T-cell (primary cell): ENCODE measurements around the gene STH. TPM values are rescaled to one million over a fixed set of nuclear protein-coding genes. Genes with fewer than 3 reads are reported as not detected.
"Not testable (repeated sequence)": the region's sequence is repeated elsewhere in the genome, so short reads cannot be mapped to it uniquely, and the experiment has no call there.

Experiments used
- ATAC-seq, 4 experiments: fragments of 200-7000 bp in 3 of 4; fragments of 150-1000 bp in 1 of 4; cut with Tn5 transposase; replicated peaks in 1 of 4; 1 replicate in 3 of 4; 2 replicates in 1 of 4; pipeline ENCODE4 v1.10.0; 2021; ENCODE audit warnings: moderate library complexity in 3 of 4, mild to moderate bottlenecking in 2 of 4, moderate number of reproducible peaks in 1 of 4
- CTCF ChIA-PET, 2 donors: fragments of 300-600 bp; sonication (Branson Sonifier 250); formaldehyde crosslinking; loops; one replicate each; lab custom pipeline; 2022; ENCODE audit warnings: antibody characterized with exemption in 2 of 2; lab: Charles Lee
- POLR2A ChIA-PET, 2 donors: fragments of 300-600 bp; sonication (Branson Sonifier 250); formaldehyde crosslinking; loops; one replicate each; lab custom pipeline; 2022; ENCODE audit warnings: antibody characterized with exemption in 2 of 2; lab: Charles Lee
- DNase-seq, 35 experiments: peaks; one replicate each; pipeline versions ENCODE4 v3.0.0 to v3.0.0-alpha.2; 2013 to 2023
- H3K27ac ChIP-seq: one replicate; pipeline ENCODE4 v1.5.1; 2013; ENCODE audit warnings: low read length
- H3K27me3 ChIP-seq, 2 experiments: replicated peaks in 1 of 2; 1 replicate in 1 of 2; 2 replicates in 1 of 2; pipeline versions ENCODE4 v1.6.1 to v1.7.0; 2013; ENCODE audit warnings: low read length in 1 of 2, mixed read lengths in 1 of 2; ENCODE audit not compliant: control insufficient read depth in 2 of 2, insufficient read depth in 2 of 2; ENCODE audit errors: extremely low read depth in 1 of 2
- H3K36me3 ChIP-seq, 2 donors: 1 replicate in 1 of 2; 2 replicates in 1 of 2; pipeline versions ENCODE4 v1.6.1 to v1.7.0; 2013; ENCODE audit warnings: low read length in 1 of 2; ENCODE audit not compliant: control insufficient read depth in 2 of 2, insufficient read depth in 1 of 2; ENCODE audit errors: extremely low read depth in 1 of 2
- H3K4me1 ChIP-seq, 2 experiments: 1 replicate in 1 of 2; 2 replicates in 1 of 2; pipeline versions ENCODE4 v1.6.1 to v1.7.0; 2013; ENCODE audit warnings: low read length in 2 of 2, mixed read lengths in 1 of 2; ENCODE audit not compliant: insufficient read depth in 2 of 2, control insufficient read depth in 1 of 2; ENCODE audit errors: extremely low read depth in 1 of 2
- H3K4me3 ChIP-seq, 2 donors: 1 replicate in 1 of 2; 2 replicates in 1 of 2; pipeline versions ENCODE4 v1.5.1 to v1.7.0; 2013; ENCODE audit warnings: mild to moderate bottlenecking in 2 of 2, low read length in 1 of 2, moderate library complexity in 1 of 2; ENCODE audit not compliant: control insufficient read depth in 1 of 2; ENCODE audit errors: extremely low read depth in 1 of 2
- H3K9me3 ChIP-seq: 2 replicates; pipeline ENCODE4 v1.7.0; 2013
- H3K27ac Mint-ChIP-seq, 2 donors: one replicate each; pipeline ENCODE4 v1.8.0; 2020 to 2021; ENCODE audit warnings: mild to moderate bottlenecking in 2 of 2, mixed read lengths in 2 of 2
- H3K27me3 Mint-ChIP-seq, 2 donors: one replicate each; pipeline ENCODE4 v1.8.0; 2021 to 2022; ENCODE audit warnings: mixed read lengths in 2 of 2
- H3K36me3 Mint-ChIP-seq: one replicate; pipeline ENCODE4 v1.8.0; 2021; ENCODE audit warnings: mixed read lengths
- H3K4me1 Mint-ChIP-seq, 3 donors: one replicate each; pipeline ENCODE4 v1.8.0; 2020 to 2022; ENCODE audit warnings: mixed read lengths in 3 of 3, mild to moderate bottlenecking in 1 of 3
- H3K4me3 Mint-ChIP-seq, 3 donors: one replicate each; pipeline ENCODE4 v1.8.0; 2020 to 2022; ENCODE audit warnings: mild to moderate bottlenecking in 3 of 3, mixed read lengths in 3 of 3, moderate library complexity in 3 of 3
- H3K9me3 Mint-ChIP-seq, 3 donors: one replicate each; pipeline ENCODE4 v1.8.0; 2020 to 2022; ENCODE audit warnings: mixed read lengths in 3 of 3
- WGBS: methylation state at CpG from one replicate; pipeline ENCODE4 v1.1.5; 2013; ENCODE audit warnings: missing lambda C conversion rate; ENCODE audit not compliant: insufficient coverage; 5-methylcytosine and 5-hydroxymethylcytosine counted together
- total RNA-seq, 35 experiments: library from RNA in 6 of 35; stranded (reverse) in 6 of 35; fragments of 120-200 nt in 1 of 35; gene quantifications; one replicate each; pipeline versions ENCODE4 v1.2.1 to v1.2.4 and lab custom pipeline; 2013 to 2026

Gene STH
- total RNA-seq, 5 donors from 2014 or later (not counting 1 experiment from before 2014, with no cell fraction given): not detected

- ATAC-seq: no peak
- WGBS: no CpG with 5 or more reads among the region's 7 CpGs
Measured at GRCh38 chr17:46002973-46003316, 3.9 kb downstream of the STH start.

GRCh38 chr17:46003907-46004748 is 5.1 kb downstream of the STH start:
- ATAC-seq (no peak), DNase-seq (no peak)
- H3K27ac ChIP-seq: no peak overlapping the region
- Mint-ChIP-seq H3K4me3 (no peak overlapping the region), H3K9me3 (no peaks in the 10 kb centered on the region), H3K36me3 (no peaks in the 10 kb centered on the region), H3K27ac (no peak overlapping the region), H3K4me1 (peaks cover 0 to 1% (median 0%) of the 10 kb centered on the region in 3 donors), H3K27me3 (no peaks in the 10 kb centered on the region)
- 76% methylated on average over 2 of the region's 6 CpGs for WGBS
- H3K4me1 ChIP-seq: peaks cover 0 to 6% of the 10 kb centered on the region in 2 experiments
- H3K36me3 ChIP-seq: no peaks in the 10 kb centered on the region
- H3K27me3 ChIP-seq: peaks cover 0 to 11% of the 10 kb centered on the region in 2 experiments
- no peak overlapping the region for H3K4me3 ChIP-seq
- POLR2A ChIA-PET: no interaction called here
- CTCF ChIA-PET: interaction anchor here in 1 of 2 donors (2.0 kb wide), 2 partner anchors 32 to 208 kb away, joined by 4 to 11 read pairs; no protein-coding TSS in a partner anchor
- no peaks in the 10 kb centered on the region for H3K9me3 ChIP-seq

More at GRCh38 chr17:46002973-46003316, 3.9 kb downstream of the STH start:
- ChIA-PET CTCF (interaction anchor here (0.6 to 2.0 kb wide), 9 partner anchors 12 to 212 kb away, joined by 3 to 10 read pairs (median 4); no protein-coding TSS in a partner anchor), POLR2A (no interaction called here)
- no peak overlapping the region for H3K27ac ChIP-seq
- H3K4me1 ChIP-seq: peaks cover 0 to 6% of the 10 kb centered on the region in 2 experiments
- Mint-ChIP-seq H3K27me3 (no peaks in the 10 kb centered on the region), H3K27ac (peak overlapping the region in 1 of 2 donors; percentile 27), H3K9me3 (no peaks in the 10 kb centered on the region), H3K4me3 (no peak overlapping the region), H3K36me3 (no peaks in the 10 kb centered on the region), H3K4me1 (peaks cover 0 to 1% (median 0%) of the 10 kb centered on the region in 3 donors)
- DNase-seq: no peak
- no peaks in the 10 kb centered on the region for H3K9me3 ChIP-seq
- peaks cover 0 to 9% of the 10 kb centered on the region in 2 experiments for H3K27me3 ChIP-seq
- H3K36me3 ChIP-seq: no peaks in the 10 kb centered on the region
- no peak overlapping the region for H3K4me3 ChIP-seq

GRCh38 chr17:46006082-46006481 is 7.0 kb downstream of the STH start:
- WGBS: no CpG with 5 or more reads among the region's 1 CpG
- H3K36me3 ChIP-seq, H3K27ac ChIP-seq, H3K4me1 Mint-ChIP-seq, H3K9me3 Mint-ChIP-seq, POLR2A ChIA-PET, H3K4me1 ChIP-seq, H3K9me3 ChIP-seq, H3K36me3 Mint-ChIP-seq, H3K4me3 ChIP-seq, DNase-seq, ATAC-seq, H3K27ac Mint-ChIP-seq, H3K27me3 Mint-ChIP-seq, H3K4me3 Mint-ChIP-seq: not testable (repeated sequence)
- CTCF ChIA-PET: interaction anchor here (0.6 kb wide), 2 partner anchors 204 to 211 kb away, joined by 3 to 4 read pairs; no protein-coding TSS in a partner anchor
- H3K27me3 ChIP-seq: peaks cover 0 to 12% of the 10 kb centered on the region in 2 experiments

GRCh38 chr17:46007461-46007965 is 8.5 kb downstream of the STH start:
- DNase-seq (no peak), ATAC-seq (no peak)
- no peak overlapping the region for H3K4me3 Mint-ChIP-seq
- Histone ChIP-seq H3K27me3 (peaks cover 0 to 19% of the 10 kb centered on the region in 2 experiments), H3K27ac (no peak overlapping the region), H3K9me3 (no peaks in the 10 kb centered on the region), H3K36me3 (no peaks in the 10 kb centered on the region), H3K4me3 (no peak overlapping the region), H3K4me1 (peaks cover 0 to 5% of the 10 kb centered on the region in 2 experiments)
- no peaks in the 10 kb centered on the region for H3K36me3 Mint-ChIP-seq
- no peak overlapping the region for H3K27ac Mint-ChIP-seq
- ChIA-PET CTCF (no interaction called here), POLR2A (interaction anchor here (0.6 to 0.7 kb wide), 2 partner anchors 12 to 190 kb away, joined by 3 to 23 read pairs; no protein-coding TSS in a partner anchor)
- H3K4me1 Mint-ChIP-seq: peaks cover 0 to 1% (median 0%) of the 10 kb centered on the region in 3 donors
- WGBS: 100% methylated on average over 1 of the region's 2 CpGs
- peaks cover 0 to 5% of the 10 kb centered on the region in 2 donors for H3K27me3 Mint-ChIP-seq
- H3K9me3 Mint-ChIP-seq: no peaks in the 10 kb centered on the region

- Histone ChIP-seq H3K4me1 (no peaks in the 10 kb centered on the region), H3K27me3 (peaks cover 0 to 19% of the 10 kb centered on the region in 2 experiments), H3K4me3 (no peak overlapping the region), H3K36me3 (no peaks in the 10 kb centered on the region), H3K9me3 (no peaks in the 10 kb centered on the region), H3K27ac (no peak overlapping the region)
- no peaks in the 10 kb centered on the region for H3K9me3 Mint-ChIP-seq
- no peak overlapping the region for H3K27ac Mint-ChIP-seq
- WGBS: 86% methylated on average over 5 of the region's 9 CpGs
- H3K4me3 Mint-ChIP-seq: no peak overlapping the region
- ATAC-seq (no peak), DNase-seq (no peak)
- peaks cover 0 to 5% of the 10 kb centered on the region in 2 donors for H3K27me3 Mint-ChIP-seq
- no peaks in the 10 kb centered on the region for H3K36me3 Mint-ChIP-seq
- CTCF ChIA-PET: no interaction called here
- POLR2A ChIA-PET: no interaction called here
- H3K4me1 Mint-ChIP-seq: peaks cover 0 to under 1% (median 0%) of the 10 kb centered on the region in 3 donors
Measured at GRCh38 chr17:46008591-46008990, 9.5 kb downstream of the STH start.

- Histone ChIP-seq H3K36me3 (no peaks in the 10 kb centered on the region), H3K9me3 (no peaks in the 10 kb centered on the region), H3K27me3 (peaks cover 0 to 19% of the 10 kb centered on the region in 2 experiments), H3K4me3 (no peak overlapping the region), H3K4me1 (no peaks in the 10 kb centered on the region), H3K27ac (no peak overlapping the region)
- H3K4me3 Mint-ChIP-seq: no peak overlapping the region
- no peaks in the 10 kb centered on the region for H3K9me3 Mint-ChIP-seq
- H3K27me3 Mint-ChIP-seq: peaks cover 0 to 5% of the 10 kb centered on the region in 2 donors
- POLR2A ChIA-PET: no interaction called here
- no peak for DNase-seq
- CTCF ChIA-PET: no interaction called here
- H3K27ac Mint-ChIP-seq: no peak overlapping the region
- no peaks in the 10 kb centered on the region for H3K36me3 Mint-ChIP-seq
- WGBS: 82% methylated on average over 20 of the region's 33 CpGs
- ATAC-seq: no peak
- H3K4me1 Mint-ChIP-seq: no peaks in the 10 kb centered on the region
Measured at GRCh38 chr17:46009681-46010596, 10.9 kb downstream of the STH start.
